Smooth muscle cell (in vitro differentiated cells): ENCODE data around the gene ADCY9. TPM values are rescaled to one million over a fixed set of nuclear protein-coding genes. Genes with fewer than 3 reads are reported as not detected.
A peak's percentile ranks its signal among the peaks of the same experiment; 100 is the strongest.

Experiments used
- DNase-seq: peaks from one replicate; lab custom pipeline; 2025; ENCODE audit not compliant: unreplicated experiment; lab: John Stamatoyannopoulos, UW
- H2AFZ ChIP-seq: fragments of 200-600 bp; sonication (generic); 2 replicates; pipeline ENCODE4 v1.6.0; 2016; ENCODE audit warnings: antibody characterized with exemption, low read depth, mild to moderate bottlenecking
- H3F3A ChIP-seq: fragments of 200-600 bp; sonication (generic); 2 replicates; pipeline ENCODE4 v1.6.0; 2017; ENCODE audit warnings: antibody characterized with exemption, low read depth
- H3K27ac ChIP-seq: fragments of 200-600 bp; sonication (generic); 2 replicates; pipeline ENCODE4 v1.5.1; 2016; ENCODE audit warnings: low read depth, mild to moderate bottlenecking
- H3K27me3 ChIP-seq: fragments of 200-600 bp; sonication (generic); 2 replicates; pipeline ENCODE4 v1.6.1; 2016; ENCODE audit warnings: low read depth, mild to moderate bottlenecking
- H3K36me3 ChIP-seq: fragments of 200-600 bp; sonication (generic); 2 replicates; pipeline ENCODE4 v1.5.1; 2016; ENCODE audit warnings: low read depth
- H3K4me1 ChIP-seq: fragments of 200-600 bp; sonication (generic); 2 replicates; pipeline ENCODE4 v1.5.1; 2016; ENCODE audit warnings: low read depth
- H3K4me2 ChIP-seq: fragments of 200-600 bp; sonication (generic); 2 replicates; pipeline ENCODE4 v1.6.0; 2016; ENCODE audit warnings: mild to moderate bottlenecking
- H3K4me3 ChIP-seq: fragments of 200-600 bp; sonication (generic); 2 replicates; pipeline ENCODE4 v1.5.1; 2016; ENCODE audit warnings: mild to moderate bottlenecking
- H3K79me2 ChIP-seq: fragments of 200-600 bp; sonication (generic); 2 replicates; pipeline ENCODE4 v1.6.0; 2016; ENCODE audit warnings: low read depth, mild to moderate bottlenecking
- H3K9ac ChIP-seq: fragments of 200-600 bp; sonication (generic); 2 replicates; pipeline ENCODE4 v1.6.0; 2016; ENCODE audit warnings: low read depth
- H3K9me3 ChIP-seq: fragments of 200-600 bp; sonication (generic); replicated peaks from 2 replicates; pipeline ENCODE4 v1.5.1; 2016; ENCODE audit warnings: low read depth
- H4K20me1 ChIP-seq: fragments of 200-600 bp; sonication (generic); 2 replicates; pipeline ENCODE4 v1.6.0; 2016; ENCODE audit warnings: low read depth
- CTCF ChIP-seq: fragments of 200-600 bp; sonication (generic); IDR thresholded peaks from 2 replicates; pipeline ENCODE4 v1.5.1; 2017; ENCODE audit warnings: borderline replicate concordance, mild to moderate bottlenecking, antibody characterized with exemption; ENCODE audit not compliant: insufficient read depth, poor library complexity, severe bottlenecking
- WGBS: methylation state at CpG from one replicate; pipeline ENCODE4 v1.1.7; 2016; ENCODE audit warnings: low lambda C conversion rate; 5-methylcytosine and 5-hydroxymethylcytosine counted together
- polyA plus RNA-seq: library from polyadenylated mRNA; unstranded; fragments of >200 nt; fragmentation: Nextera tagmentation; extraction: Ambion mirVana; gene quantifications from 2 replicates; pipeline ENCODE4 v1.2.1, GENCODE V29; 2016
- total RNA-seq: library from RNA; depleted of rRNA; stranded (reverse); fragments of >200 nt; gene quantifications from 2 replicates; pipeline ENCODE4 v1.2.3, GENCODE V29; 2014

ADCY9 gene
- total and polyA plus RNA-seq, 2 experiments from 2014 or later: 7.2 to 8.9 TPM

DNA sequence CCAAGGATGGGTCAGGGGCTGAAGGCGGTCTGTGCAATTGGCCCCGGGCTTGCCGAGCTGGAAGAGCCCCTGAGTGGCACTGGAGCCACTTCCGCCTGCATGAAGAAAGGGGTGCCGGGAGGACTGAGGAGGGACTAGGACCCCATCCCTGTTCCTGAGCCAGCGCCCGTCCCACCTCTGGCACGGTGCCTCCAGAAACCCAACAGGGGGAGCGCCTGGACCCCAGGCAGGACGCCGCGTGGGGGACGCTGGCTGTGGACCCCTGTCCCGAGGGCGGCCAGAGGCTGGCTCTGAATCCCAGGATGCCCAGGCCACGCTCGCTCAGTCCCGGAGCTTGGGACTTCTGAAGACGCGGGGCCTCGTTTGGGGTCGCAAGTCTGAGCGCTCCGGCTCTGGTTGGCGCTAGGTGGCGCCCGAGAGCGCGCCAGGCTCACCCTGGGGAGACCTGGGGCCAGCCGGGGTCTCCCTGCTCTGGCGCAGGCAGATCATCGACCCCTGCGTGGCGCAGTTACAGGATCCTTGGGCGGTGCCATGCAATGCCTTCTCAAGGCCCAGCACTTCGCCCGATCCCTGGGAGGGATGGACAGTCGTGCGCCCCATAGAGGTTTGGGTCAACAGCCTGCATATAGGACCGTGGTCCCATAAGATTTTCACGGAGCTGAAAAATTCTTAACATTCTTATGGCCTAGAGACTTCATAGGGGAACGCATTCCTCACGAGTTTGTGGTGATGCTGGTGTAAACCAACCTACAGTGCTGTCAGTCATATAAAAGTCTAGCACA is 177.2 kb downstream of the ADCY9 start:
- no peaks in the 10 kb centered on the region for H3K79me2 ChIP-seq
- no peaks in the 10 kb centered on the region for H3K36me3 ChIP-seq
- no peaks in the 10 kb centered on the region for H3K27me3 ChIP-seq
- 20% methylated on average over 43 of the region's 43 CpGs for WGBS
- H4K20me1 ChIP-seq: no peaks in the 10 kb centered on the region
- peak; percentile 37 for DNase-seq
- no peak overlapping the region for H3K9ac ChIP-seq
- H3K4me1 ChIP-seq: no peaks in the 10 kb centered on the region
- H3K4me3 ChIP-seq: peak overlapping the region; percentile 35
- H3K9me3 ChIP-seq: no peaks in the 10 kb centered on the region
- peak overlapping the region; percentile 74 for H3K4me2 ChIP-seq
- H3F3A ChIP-seq: no peaks in the 10 kb centered on the region
- TF ChIP-seq CTCF: peak; percentile 92
- peak overlapping the region; percentile 6 for H2AFZ ChIP-seq
- H3K27ac ChIP-seq: no peak overlapping the region

DNA sequence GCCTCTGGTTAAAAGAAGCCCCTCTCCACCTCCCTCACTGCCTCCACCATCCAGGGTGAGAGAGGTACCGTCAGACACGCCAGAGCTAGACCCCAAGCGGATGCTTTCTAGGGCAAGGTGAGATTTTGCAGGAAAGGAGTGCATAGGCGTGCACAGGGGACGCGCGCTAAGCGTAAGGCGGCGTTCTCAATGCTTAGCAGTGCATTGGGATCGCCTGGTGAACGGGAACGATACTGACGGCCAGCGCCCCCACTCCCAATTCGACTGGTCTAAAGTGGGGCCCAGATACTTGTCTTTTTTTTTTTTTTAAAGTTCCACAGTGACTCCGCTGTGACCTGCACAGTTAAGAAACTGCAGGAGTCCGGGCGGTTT is 177.8 kb downstream of the ADCY9 start:
- H3K9ac ChIP-seq: no peak overlapping the region
- H3K4me3 ChIP-seq: no peak overlapping the region
- no peaks in the 10 kb centered on the region for H4K20me1 ChIP-seq
- no peaks in the 10 kb centered on the region for H3K4me1 ChIP-seq
- H3K9me3 ChIP-seq: no peaks in the 10 kb centered on the region
- 94% methylated on average over 19 of the region's 19 CpGs for WGBS
- DNase-seq: no peak
- no peaks in the 10 kb centered on the region for H3F3A ChIP-seq
- H3K27ac ChIP-seq: no peak overlapping the region
- no peak overlapping the region for H2AFZ ChIP-seq
- no peaks in the 10 kb centered on the region for H3K36me3 ChIP-seq
- peak overlapping the region; percentile 74 for H3K4me2 ChIP-seq
- no peak for TF ChIP-seq CTCF
- H3K79me2 ChIP-seq: no peaks in the 10 kb centered on the region
- H3K27me3 ChIP-seq: no peaks in the 10 kb centered on the region

- no peak overlapping the region for H3K27ac ChIP-seq
- H3F3A ChIP-seq: no peaks in the 10 kb centered on the region
- no peaks in the 10 kb centered on the region for H3K79me2 ChIP-seq
- H3K4me2 ChIP-seq: no peak overlapping the region
- H3K36me3 ChIP-seq: no peaks in the 10 kb centered on the region
- H2AFZ ChIP-seq: no peak overlapping the region
- H3K27me3 ChIP-seq: no peaks in the 10 kb centered on the region
- no peak for TF ChIP-seq CTCF
- no peaks in the 10 kb centered on the region for H3K9me3 ChIP-seq
- H3K9ac ChIP-seq: no peak overlapping the region
- H4K20me1 ChIP-seq: no peaks in the 10 kb centered on the region
- no peaks in the 10 kb centered on the region for H3K4me1 ChIP-seq
- no peak overlapping the region for H3K4me3 ChIP-seq
- no peak for DNase-seq
- WGBS: 96% methylated on average over 13 of the region's 13 CpGs
These were observed 179.0 kb downstream of the ADCY9 start for GRCh38 chr16:3937066-3937875.
